IPS-NIHi11 (cell line): ENCODE results near the gene ZNF804B.
A peak's percentile ranks its signal among the peaks of the same experiment; 100 is the strongest.

ENCODE experiments used
- DNase-seq: peaks from one replicate; pipeline ENCODE4 v3.0.0; 2012; ENCODE audit warnings: mixed read lengths, low spot score

Gene ZNF804B

GRCh38 chr7:88967432-88967831 is 207.9 kb downstream of the ZNF804B start:
- DNase-seq: no peak

DNA sequence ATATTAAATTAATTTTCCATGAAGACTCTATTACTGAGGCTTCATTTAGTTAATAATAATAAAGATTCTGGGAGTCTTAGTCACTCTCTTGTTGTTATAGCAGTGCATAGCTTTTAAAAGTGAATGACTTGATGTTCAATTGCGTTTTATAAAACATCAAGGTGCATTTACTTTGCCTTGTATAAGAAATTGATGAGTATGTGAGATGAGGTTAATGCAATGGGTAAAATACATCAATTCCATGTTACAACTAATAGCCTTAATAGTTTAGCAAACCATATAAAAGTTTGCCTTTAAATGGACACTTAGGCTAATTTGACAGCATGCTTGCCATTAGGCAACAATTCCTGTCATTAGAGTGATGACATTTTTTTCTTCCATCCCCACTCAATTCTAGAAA is 209.7 kb downstream of the ZNF804B start:
- DNase-seq: no peak

GRCh38 chr7:88985295-88985694 is 225.8 kb downstream of the ZNF804B start:
- peak; percentile 34 for DNase-seq

DNA sequence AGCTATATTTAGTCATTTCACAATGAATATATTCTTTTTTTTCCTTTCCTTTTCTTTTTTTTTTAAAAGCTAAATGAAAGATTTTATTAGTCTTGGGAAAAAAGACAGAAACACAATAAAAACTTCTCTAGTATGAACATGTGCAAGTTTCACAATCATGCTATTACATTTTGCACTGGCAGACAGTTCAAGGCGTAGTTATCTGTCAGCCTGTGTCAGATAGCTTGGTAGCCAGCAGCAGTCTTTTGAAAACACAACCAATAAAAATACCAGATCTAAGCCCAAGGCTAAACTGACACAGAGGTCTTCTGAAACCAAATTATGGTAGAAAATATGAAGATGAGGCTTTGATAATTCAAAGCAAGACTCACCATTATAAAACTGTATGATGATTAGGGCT is 241.8 kb downstream of the ZNF804B start:
- DNase-seq: no peak

- no peak for DNase-seq
These were observed 243.8 kb downstream of the ZNF804B start for GRCh38 chr7:89002981-89003956.

DNA sequence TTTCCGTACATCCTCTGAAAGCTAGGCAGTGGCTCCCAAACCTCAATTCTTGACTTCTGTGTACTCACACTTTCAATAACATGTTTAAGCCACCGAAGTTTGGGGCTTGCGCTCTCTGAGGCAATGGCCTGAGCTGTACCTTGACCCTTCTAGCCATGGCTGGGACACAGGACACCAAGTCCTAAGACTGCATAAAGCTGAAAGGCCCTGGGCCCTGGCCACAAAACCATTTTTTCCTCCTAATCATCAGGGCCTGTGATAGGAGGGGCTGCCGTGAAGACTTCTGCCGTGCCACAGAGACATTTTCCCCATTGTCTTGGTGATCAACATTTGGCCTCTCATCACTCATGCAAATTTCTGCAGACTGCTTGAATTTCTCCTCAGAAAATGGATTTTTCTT is 252.5 kb downstream of the ZNF804B start:
- no peak for DNase-seq

GRCh38 chr7:89017695-89018094 is 258.2 kb downstream of the ZNF804B start:
- no peak for DNase-seq

DNA sequence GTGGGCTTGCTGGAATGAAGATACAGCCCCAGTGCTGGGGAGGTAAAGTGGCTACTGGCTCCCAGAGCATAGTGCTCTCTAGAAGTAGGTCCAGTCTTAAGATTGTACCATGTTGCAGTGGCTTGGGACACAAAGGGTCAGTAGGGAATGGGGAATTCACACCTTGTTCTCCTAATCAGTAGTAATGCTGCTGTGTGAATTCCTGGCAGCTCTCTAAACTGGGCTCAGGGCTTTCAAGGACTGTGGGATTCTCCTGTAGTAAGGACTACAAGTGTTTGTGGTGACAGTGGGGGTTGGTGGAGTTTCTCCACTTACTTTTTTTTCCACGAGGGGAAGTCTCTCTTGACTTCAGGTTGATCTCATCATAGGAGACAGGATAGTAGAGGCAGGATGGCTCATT is 262.2 kb downstream of the ZNF804B start:
- no peak for DNase-seq

DNA sequence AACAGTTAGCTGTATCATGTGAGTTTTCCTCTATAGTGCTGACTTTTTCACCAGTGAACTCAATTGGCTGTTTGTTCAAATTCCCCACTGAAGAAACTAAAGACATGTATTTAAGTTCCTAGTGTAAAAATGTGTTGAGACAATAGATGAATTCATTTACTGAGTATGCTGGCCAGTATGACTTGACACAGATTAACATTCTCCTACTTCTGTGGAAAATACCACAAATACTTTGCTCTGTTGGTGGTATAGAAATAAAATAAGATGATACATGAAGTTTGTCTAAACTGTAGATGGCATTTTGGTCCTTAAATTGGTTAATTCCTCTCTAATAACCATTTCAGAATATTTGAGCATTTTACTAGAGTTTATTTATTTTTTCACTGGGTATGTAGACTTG is 263.7 kb downstream of the ZNF804B start:
- DNase-seq: no peak

DNA sequence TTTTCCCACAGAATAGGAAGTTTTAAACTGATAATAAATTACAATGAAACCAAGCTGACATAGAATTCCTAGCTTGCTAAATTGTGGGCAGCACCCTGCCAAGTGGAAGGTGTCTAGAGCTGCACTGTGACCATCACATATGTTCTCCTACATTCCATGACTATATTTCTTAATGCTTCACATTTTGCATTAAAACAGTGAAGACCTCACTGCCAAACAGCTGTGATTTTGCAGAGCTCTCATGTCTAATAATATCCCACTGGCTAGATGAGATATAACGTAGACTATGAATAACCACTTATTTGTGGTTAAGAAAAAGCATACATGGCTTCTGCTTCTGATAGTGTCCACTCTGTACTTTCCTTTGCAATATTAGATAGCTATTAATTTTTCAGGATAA is 264.4 kb downstream of the ZNF804B start:
- DNase-seq: no peak

DNA sequence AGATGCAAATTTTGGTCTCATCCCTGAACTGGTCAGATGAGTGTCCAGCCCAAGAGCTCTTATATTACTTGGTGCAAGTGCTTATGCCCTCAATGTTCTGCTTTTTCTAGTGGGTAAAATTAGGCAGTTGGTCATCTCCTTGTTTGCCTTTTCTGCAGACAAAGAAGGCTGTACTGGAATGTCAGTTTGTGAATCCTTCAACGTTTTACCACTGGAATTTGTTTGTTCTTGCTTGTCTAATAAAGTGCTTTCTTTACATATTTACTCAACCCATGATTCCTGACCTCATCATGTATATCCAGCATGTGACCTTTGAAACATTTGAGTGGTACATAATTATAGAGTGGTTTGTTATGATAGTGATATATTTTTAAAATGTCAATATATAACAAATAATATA is 268.3 kb downstream of the ZNF804B start:
- no peak for DNase-seq

- DNase-seq: no peak
These were observed 268.8 kb downstream of the ZNF804B start for GRCh38 chr7:89028319-89028718.

DNA sequence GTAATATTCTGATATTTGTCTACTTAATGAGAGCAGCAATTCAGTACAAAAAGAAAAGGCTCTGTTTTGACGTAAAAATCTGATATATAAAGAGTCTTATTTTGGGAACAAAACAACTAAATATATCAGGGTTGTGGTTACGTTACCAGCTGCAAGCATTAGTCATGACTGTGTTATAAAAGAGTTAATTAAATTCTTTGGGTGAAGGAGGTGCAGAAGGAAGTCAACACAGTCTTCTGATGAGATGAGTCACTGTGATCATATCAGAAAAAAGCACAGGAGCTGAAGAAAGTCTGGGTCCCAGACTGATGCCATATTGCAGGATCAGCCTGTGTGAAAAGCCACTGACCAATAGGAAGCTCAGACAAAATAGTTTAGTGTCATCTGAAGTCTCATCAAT is 270.4 kb downstream of the ZNF804B start:
- no peak for DNase-seq

GRCh38 chr7:89041240-89041639 is 281.7 kb downstream of the ZNF804B start:
- no peak for DNase-seq

- DNase-seq: no peak
These were observed 283.4 kb downstream of the ZNF804B start for GRCh38 chr7:89042940-89043339.

- no peak for DNase-seq
These were observed 289.5 kb downstream of the ZNF804B start for GRCh38 chr7:89049043-89049442.

GRCh38 chr7:89053130-89053529 is 293.6 kb downstream of the ZNF804B start:
- no peak for DNase-seq

DNA sequence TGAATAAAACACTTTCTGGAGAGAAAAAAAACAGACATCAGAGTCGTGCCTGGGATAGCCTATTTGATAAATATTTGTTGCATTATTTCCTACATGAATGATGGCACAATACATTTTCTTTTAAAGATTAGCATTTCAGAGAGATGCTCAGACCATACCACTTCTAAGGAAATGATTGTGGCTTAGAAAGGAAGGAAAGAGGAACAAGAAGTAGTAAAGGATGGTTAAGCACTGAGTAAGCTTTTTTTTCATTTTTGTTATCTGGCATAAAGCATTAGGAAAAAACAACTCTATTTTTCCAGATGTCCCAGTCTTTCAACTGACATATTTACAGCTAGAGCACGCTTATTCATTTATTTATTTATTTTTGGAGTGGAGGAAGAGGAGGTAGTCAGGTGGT is 294.9 kb downstream of the ZNF804B start:
- DNase-seq: no peak

- DNase-seq: no peak
These were observed 300.7 kb downstream of the ZNF804B start for GRCh38 chr7:89060234-89060633.

DNA sequence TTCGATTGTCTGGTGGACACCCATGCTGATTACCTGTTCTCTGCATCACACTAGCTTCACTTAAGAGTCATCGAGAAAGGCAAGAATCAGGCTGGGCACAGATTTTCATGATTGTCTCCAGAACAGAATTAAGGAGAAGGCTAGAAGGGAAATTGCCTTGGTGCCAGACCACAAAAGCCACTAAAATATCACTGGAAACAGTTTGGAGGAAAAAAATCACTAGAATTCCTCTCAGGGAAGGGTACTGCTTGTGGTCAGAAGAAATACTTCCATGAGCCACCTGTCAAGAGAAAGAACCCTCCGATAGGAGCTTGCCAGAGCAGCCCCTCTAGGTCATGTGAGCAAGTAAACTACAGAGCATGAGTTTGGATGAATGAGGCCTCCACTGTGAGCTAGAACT is 305.3 kb downstream of the ZNF804B start:
- no peak for DNase-seq

GRCh38 chr7:89067048-89067447 is 307.5 kb downstream of the ZNF804B start:
- no peak for DNase-seq

DNA sequence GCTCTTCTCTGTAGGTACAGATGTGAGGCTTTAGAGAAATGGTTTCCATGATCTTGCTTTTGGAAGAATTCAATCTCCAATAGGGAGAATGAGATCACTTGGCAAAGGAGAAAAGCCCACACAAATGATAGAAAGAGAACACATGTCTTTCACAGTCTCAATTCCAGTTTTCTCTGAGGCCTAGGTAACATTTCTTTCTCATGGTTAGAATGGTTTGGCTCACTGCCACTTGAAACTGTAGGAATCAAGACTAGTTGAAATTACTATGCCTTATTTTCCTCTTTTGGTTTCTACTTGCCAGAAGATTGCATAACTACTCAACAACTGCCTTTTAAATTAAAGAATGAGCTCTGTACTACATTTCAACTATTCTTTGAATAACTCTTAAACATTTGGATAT is 312.6 kb downstream of the ZNF804B start:
- DNase-seq: no peak

DNA sequence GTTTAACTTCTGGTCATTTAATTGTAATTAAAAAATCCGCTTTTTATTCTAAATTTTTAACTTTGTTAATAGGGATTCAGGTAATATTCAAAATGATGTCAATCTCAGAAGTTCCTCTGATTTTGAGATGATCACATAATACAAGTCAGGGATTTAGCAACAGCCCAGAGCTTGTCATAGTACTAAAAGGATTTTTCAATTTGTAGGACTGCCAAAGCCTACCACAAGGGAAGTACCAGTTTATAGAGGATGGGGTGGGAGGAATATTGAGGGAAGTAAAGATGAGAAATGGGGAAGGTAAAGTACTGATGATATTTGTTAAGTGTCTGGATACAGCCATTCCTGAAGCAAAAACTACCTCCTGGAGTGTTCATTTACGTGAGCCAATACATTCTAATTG is 314.3 kb downstream of the ZNF804B start:
- no peak for DNase-seq

DNA sequence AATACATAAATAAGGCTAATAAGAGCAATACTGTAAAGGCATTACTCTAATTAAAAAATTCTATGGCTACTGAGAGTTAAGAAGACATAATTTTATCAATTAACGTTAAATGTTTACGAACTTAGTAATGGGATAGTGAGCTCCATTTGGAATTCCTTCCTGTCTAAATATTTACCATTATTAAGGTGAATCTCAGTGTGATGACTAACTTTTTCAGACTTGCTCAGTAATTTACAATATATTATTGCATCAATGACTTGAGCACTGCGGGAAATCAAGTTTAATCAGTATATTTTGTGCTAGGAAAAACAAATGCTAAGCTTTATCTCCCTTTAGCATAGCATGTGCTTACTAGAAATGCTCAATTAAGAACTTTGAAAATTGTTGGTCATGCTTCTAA is 318.5 kb downstream of the ZNF804B start:
- DNase-seq: no peak
